OCI-LY1 (cell line): Measurements from ENCODE around the gene PSMC2.

ENCODE experiments used
- H2AFZ ChIP-seq: fragments of 200-600 bp; sonication (generic), shearing (Covaris generic); 2 replicates; pipeline ENCODE4 v1.6.0; 2014; ENCODE audit warnings: antibody characterized with exemption, mild to moderate bottlenecking, low read length
- H3F3A ChIP-seq: fragments of 200-600 bp; sonication (generic), shearing (Covaris generic); 2 replicates; pipeline ENCODE4 v1.6.0; 2014; ENCODE audit warnings: mild to moderate bottlenecking, antibody characterized with exemption, low read length, moderate library complexity; ENCODE audit not compliant: insufficient read depth
- H3K27ac ChIP-seq: fragments of 200-600 bp; sonication (generic); 2 replicates; pipeline ENCODE4 v1.5.1; 2014; ENCODE audit warnings: low read length, mixed run types, mild to moderate bottlenecking, low read depth; ENCODE audit not compliant: poor library complexity, severe bottlenecking
- H3K27me3 ChIP-seq: fragments of 200-600 bp; sonication (generic); 2 replicates; pipeline ENCODE4 v1.6.0; 2014; ENCODE audit warnings: antibody characterized with exemption, mild to moderate bottlenecking, low read length, moderate library complexity; ENCODE audit not compliant: insufficient read depth
- H3K36me3 ChIP-seq: fragments of 200-600 bp; sonication (generic); 2 replicates; pipeline ENCODE4 v1.6.1; 2014; ENCODE audit warnings: mild to moderate bottlenecking, antibody characterized with exemption, low read length, moderate library complexity, mixed read lengths; ENCODE audit not compliant: insufficient read depth
- H3K4me1 ChIP-seq: fragments of 200-600 bp; sonication (generic); 2 replicates; pipeline ENCODE4 v1.5.1; 2014; ENCODE audit warnings: mild to moderate bottlenecking, low read length, moderate library complexity; ENCODE audit not compliant: insufficient read depth, severe bottlenecking
- H3K4me2 ChIP-seq: fragments of 200-600 bp; sonication (generic), shearing (Covaris generic); 2 replicates; pipeline ENCODE4 v1.6.1; 2014; ENCODE audit warnings: low read length
- H3K4me3 ChIP-seq: fragments of 200-600 bp; sonication (generic); 2 replicates; pipeline ENCODE4 v1.5.1; 2014; ENCODE audit warnings: low read length, low read depth, mild to moderate bottlenecking, mixed read lengths; ENCODE audit not compliant: poor library complexity, severe bottlenecking
- H3K79me2 ChIP-seq: fragments of 200-600 bp; shearing (Covaris generic); 2 replicates; pipeline ENCODE4 v1.6.1; 2016; ENCODE audit warnings: mixed run types, low read length, mixed read lengths; ENCODE audit not compliant: insufficient read depth
- H3K9ac ChIP-seq: fragments of 200-600 bp; sonication (generic), shearing (Covaris generic); 2 replicates; pipeline ENCODE4 v1.6.1; 2014; ENCODE audit warnings: mild to moderate bottlenecking, low read length, mixed read lengths
- H3K9me2 ChIP-seq: fragments of 200-600 bp; sonication (generic), shearing (Covaris generic); 2 replicates; pipeline ENCODE4 v1.6.1; 2014; ENCODE audit warnings: low read depth, mild to moderate bottlenecking, low read length, mixed read lengths
- H3K9me3 ChIP-seq: fragments of 200-600 bp; shearing (Covaris generic); 2 replicates; pipeline ENCODE4 v1.6.1; 2014; ENCODE audit warnings: low read length, mixed read lengths
- H4K20me1 ChIP-seq: fragments of 200-600 bp; sonication (generic), shearing (Covaris generic); 2 replicates; pipeline ENCODE4 v1.6.0; 2016; ENCODE audit warnings: mild to moderate bottlenecking, low read length; ENCODE audit not compliant: insufficient read depth
- EZH2 ChIP-seq: fragments of 200-600 bp; sonication (generic), shearing (Covaris generic); IDR thresholded peaks from 2 replicates; pipeline ENCODE4 v1.8.0; 2017; ENCODE audit warnings: borderline replicate concordance, mixed run types, mild to moderate bottlenecking, antibody characterized with exemption, low read length, moderate library complexity, mixed read lengths
- TF ChIP-seq, protein P1 (sequence below): fragments of 200-600 bp; sonication (generic), shearing (Covaris generic); IDR thresholded peaks from 2 replicates; pipeline ENCODE4 v1.5.1; 2017; ENCODE audit warnings: mild to moderate bottlenecking, antibody characterized with exemption, low read length, moderate library complexity, mixed read lengths

The PSMC2 gene

GRCh38 chr7:103389263-103389662, 41.8 kb downstream of the PSMC2 start:
- Histone ChIP-seq H3F3A (no peaks in the 10 kb centered on the region), H3K36me3 (no peaks in the 10 kb centered on the region), H3K27me3 (peaks cover 3% of the 10 kb centered on the region; the same call in 1 of the 2 replicates), H3K9me3 (no peaks in the 10 kb centered on the region), H3K9ac (no peak overlapping the region), H2AFZ (no peak overlapping the region), H3K4me2 (no peak overlapping the region), H3K4me3 (no peak overlapping the region), H3K9me2 (no peaks in the 10 kb centered on the region), H3K4me1 (no peaks in the 10 kb centered on the region), H3K79me2 (no peaks in the 10 kb centered on the region), H4K20me1 (no peaks in the 10 kb centered on the region), H3K27ac (no peak overlapping the region)
- TF ChIP-seq, protein P1, sequence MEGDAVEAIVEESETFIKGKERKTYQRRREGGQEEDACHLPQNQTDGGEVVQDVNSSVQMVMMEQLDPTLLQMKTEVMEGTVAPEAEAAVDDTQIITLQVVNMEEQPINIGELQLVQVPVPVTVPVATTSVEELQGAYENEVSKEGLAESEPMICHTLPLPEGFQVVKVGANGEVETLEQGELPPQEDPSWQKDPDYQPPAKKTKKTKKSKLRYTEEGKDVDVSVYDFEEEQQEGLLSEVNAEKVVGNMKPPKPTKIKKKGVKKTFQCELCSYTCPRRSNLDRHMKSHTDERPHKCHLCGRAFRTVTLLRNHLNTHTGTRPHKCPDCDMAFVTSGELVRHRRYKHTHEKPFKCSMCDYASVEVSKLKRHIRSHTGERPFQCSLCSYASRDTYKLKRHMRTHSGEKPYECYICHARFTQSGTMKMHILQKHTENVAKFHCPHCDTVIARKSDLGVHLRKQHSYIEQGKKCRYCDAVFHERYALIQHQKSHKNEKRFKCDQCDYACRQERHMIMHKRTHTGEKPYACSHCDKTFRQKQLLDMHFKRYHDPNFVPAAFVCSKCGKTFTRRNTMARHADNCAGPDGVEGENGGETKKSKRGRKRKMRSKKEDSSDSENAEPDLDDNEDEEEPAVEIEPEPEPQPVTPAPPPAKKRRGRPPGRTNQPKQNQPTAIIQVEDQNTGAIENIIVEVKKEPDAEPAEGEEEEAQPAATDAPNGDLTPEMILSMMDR: no peak
- TF ChIP-seq EZH2: no peak

DNA sequence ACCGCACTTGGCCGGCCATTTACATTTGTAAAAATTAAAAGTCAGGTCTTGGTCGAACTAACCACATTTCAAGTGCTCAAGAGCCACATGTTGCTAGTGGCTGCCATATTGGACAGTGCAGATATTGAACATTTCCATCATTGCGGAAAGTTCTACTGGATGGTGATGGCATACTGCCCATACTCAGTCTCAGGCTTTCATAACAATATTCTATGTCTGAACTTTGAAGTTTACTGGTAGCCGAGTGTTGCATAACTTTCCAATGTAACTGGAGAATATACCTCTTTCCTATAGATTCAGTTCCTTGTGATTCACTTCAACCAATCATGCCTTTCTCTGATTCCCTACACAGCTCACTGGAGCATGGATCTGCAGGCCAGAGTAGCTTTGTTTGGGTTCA, 43.7 kb downstream of the PSMC2 start:
- H3F3A ChIP-seq: no peaks in the 10 kb centered on the region
- H3K9ac ChIP-seq: no peak overlapping the region
- no peaks in the 10 kb centered on the region for H3K36me3 ChIP-seq
- TF ChIP-seq EZH2: no peak
- TF ChIP-seq, protein P1: no peak
- no peak overlapping the region for H3K27ac ChIP-seq
- H3K79me2 ChIP-seq: no peaks in the 10 kb centered on the region
- no peaks in the 10 kb centered on the region for H4K20me1 ChIP-seq
- 0 out of 2 replicates have a peak, but pooled peaks cover 3% of the 10 kb centered on the region for H3K27me3 ChIP-seq
- no peaks in the 10 kb centered on the region for H3K9me3 ChIP-seq
- no peak overlapping the region for H3K4me3 ChIP-seq
- no peaks in the 10 kb centered on the region for H3K4me1 ChIP-seq
- H2AFZ ChIP-seq: no peak overlapping the region
- H3K4me2 ChIP-seq: no peak overlapping the region
- no peaks in the 10 kb centered on the region for H3K9me2 ChIP-seq

GRCh38 chr7:103391976-103392375, 44.5 kb downstream of the PSMC2 start:
- H2AFZ ChIP-seq: no peak overlapping the region

More at GRCh38 chr7:103391976-103392375, 44.5 kb downstream of the PSMC2 start:
- Histone ChIP-seq H4K20me1 (no peaks in the 10 kb centered on the region), H3F3A (no peaks in the 10 kb centered on the region), H3K9me3 (no peaks in the 10 kb centered on the region), H3K36me3 (no peaks in the 10 kb centered on the region), H3K27me3 (0 out of 2 replicates have a peak, but pooled peaks cover 3% of the 10 kb centered on the region), H3K4me3 (no peak overlapping the region), H3K9me2 (no peaks in the 10 kb centered on the region), H3K9ac (no peak overlapping the region), H3K4me2 (no peak overlapping the region), H3K27ac (no peak overlapping the region), H3K4me1 (no peaks in the 10 kb centered on the region), H3K79me2 (no peaks in the 10 kb centered on the region)
- TF ChIP-seq EZH2: no peak
- TF ChIP-seq, protein P1: no peak
